Measurements from ENCODE around the gene AGAP3. TPM values are rescaled to one million over a fixed set of nuclear protein-coding genes. Genes with fewer than 3 reads are reported as not detected.

Gene AGAP3
- total and polyA plus RNA-seq, 2 of the 4 experiments (the other 2 are of a cell fraction), result 35.3 to 93.9 TPM

GRCh38 chr7:151122796-151123157 lies 36.5 kb downstream of the AGAP3 start:
- no peak overlapping the region for H2BK20ac ChIP-seq (ENCODE audit: low read depth, low read length)
- POLR2A ChIA-PET (ENCODE audit: unreplicated experiment), result no interaction called here

More at GRCh38 chr7:151122796-151123157, 36.5 kb downstream of the AGAP3 start:
- WGBS, 2 experiments (ENCODE audit: extremely low coverage in 2 of 2, insufficient read length in 1 of 2), result 92% methylated on average over 12 of the region's 29 CpGs; no CpG with 5 or more reads in 1 of the 2 experiments
- dilution Hi-C loops (cut with HindIII; ENCODE audit: low sequenced_read_pairs, unreplicated experiment) (no loop called here), intact Hi-C loops (cut with micrococcal nuclease) (loop anchor here (5.0 kb wide), 1 partner anchor 180 kb away; no protein-coding TSS in a partner anchor), in situ Hi-C loops (cut with MboI; ENCODE audit: low sequenced_read_pairs) (loop anchor here (10.0 to 25.0 kb wide), 2 partner anchors 182 to 335 kb away; no protein-coding TSS in a partner anchor)
- Histone ChIP-seq H3K4me3 (ENCODE audit: insufficient read depth, low read depth, low read length) (no peak overlapping the region), H2BK5ac (ENCODE audit: low read depth, low read length, poor library complexity, severe bottlenecking) (no peak overlapping the region), H3K9me3 (ENCODE audit: control insufficient read depth, insufficient read depth, low read length) (no peaks in the 10 kb centered on the region), H3K9me1 (ENCODE audit: insufficient read depth, low read length) (no peaks in the 10 kb centered on the region), H2AK9ac (replicated peaks; ENCODE audit: low read depth, low read length, poor library complexity) (no peak overlapping the region), H4K8ac (ENCODE audit: low read depth in 2 of 2, low read length in 2 of 2) (no peak overlapping the region), H2AK5ac (ENCODE audit: low read depth, low read length) (no peak overlapping the region), H3K9ac (ENCODE audit: low read depth, low read length) (no peak overlapping the region), H4K5ac (ENCODE audit: low read depth, low read length) (no peak overlapping the region), H3K4me2 (ENCODE audit: low read depth, low read length) (no peak overlapping the region), H3K79me1 (ENCODE audit: low read depth in 1 of 2, low read length in 2 of 2) (peaks cover 12 to 38% of the 10 kb centered on the region in 2 experiments), H3K4ac (ENCODE audit: low read depth, low read length) (no peak overlapping the region), H3K18ac (ENCODE audit: low read depth, low read length) (no peak overlapping the region), H3K36me3 (ENCODE audit: control insufficient read depth, insufficient read depth, low read length) (peaks cover 70% of the 10 kb centered on the region), H2BK15ac (ENCODE audit: low read depth, low read length) (no peak overlapping the region), H2AFZ (replicated peaks; ENCODE audit: low read length, poor library complexity) (no peak overlapping the region), H4K91ac (ENCODE audit: insufficient read depth, low read depth, low read length) (no peak overlapping the region), H3K56ac (ENCODE audit: extremely low read depth, insufficient read depth, low read length) (no peak overlapping the region), H3K23ac (ENCODE audit: low read depth, low read length) (no peak overlapping the region), H4K20me1 (ENCODE audit: insufficient read depth, low read length) (peaks cover 35% of the 10 kb centered on the region), H3K27ac (ENCODE audit: insufficient read depth, low read length) (no peak overlapping the region), H3K4me1 (ENCODE audit: control insufficient read depth, insufficient read depth, low read length) (no peaks in the 10 kb centered on the region), H3K27me3 (ENCODE audit: control insufficient read depth, insufficient read depth, low read length) (no peaks in the 10 kb centered on the region), H2BK120ac (ENCODE audit: low read depth, low read length) (no peak overlapping the region), H3K14ac (replicated peaks; ENCODE audit: low read depth, low read length) (no peak overlapping the region)
- CTCF ChIA-PET, result no interaction called here
- ATAC-seq (ENCODE audit: low read depth) (no peak), DNase-seq (no peak)
- no TSS peak for BruUV-seq (replicated peaks)
- TF ChIP-seq RCOR1 (IDR thresholded peaks at IDR 0.05; ENCODE audit: insufficient replicate concordance, low read length) (no peak), CTCF (conservative IDR thresholded peaks at IDR 0.05; ENCODE audit: low read depth, low read length) (no peak), CHD1 (IDR thresholded peaks at IDR 0.05; ENCODE audit: low read depth, low read length) (no peak), RAD21 (IDR thresholded peaks at IDR 0.05; ENCODE audit: low read length) (no peak)
